A549 (cell line): Measurements from ENCODE around the gene CAPN9. TPM values are rescaled to one million over a fixed set of nuclear protein-coding genes. Genes with fewer than 3 reads are reported as not detected.

Experiments used
- ATAC-seq, 2 experiments: fragments of 200-7000 bp in 1 of 2; fragments of >200 bp in 1 of 2; cut with Nextera tagmentation in 1 of 2; cut with Tn5 transposase in 1 of 2; 3 replicates each; pipeline versions ENCODE4 v1.8.0 to v1.9.1; 2018 to 2020; ENCODE audit warnings: mild to moderate bottlenecking in 1 of 2, moderate library complexity in 1 of 2
- CTCF ChIA-PET: fragments of 300-600 bp; sonication (Branson Sonifier 250); formaldehyde crosslinking; extraction: SDS; loops from one replicate; lab custom pipeline; 2021; ENCODE audit warnings: antibody characterized with exemption, inconsistent platforms; lab: Yijun Ruan, JAX
- POLR2A ChIA-PET: fragments of 350-600 bp; formaldehyde crosslinking; extraction: SDS; loops from one replicate; lab custom pipeline; 2021; ENCODE audit warnings: antibody characterized with exemption, inconsistent platforms; lab: Yijun Ruan, JAX
- DNase-seq, 2 experiments: peaks; one replicate each; pipeline versions ENCODE4 v3.0.0 to v3.0.0-alpha.2; 2011 to 2016; ENCODE audit warnings: low read depth in 1 of 2, low spot score in 1 of 2
- FAIRE-seq: peaks from 2 replicates; lab custom pipeline; 2011; peaks lifted over from hg19 to GRCh38; lab: Jason Lieb, UNC
- H3K27ac ChIP-seq, 2 experiments: fragments of >200 bp; sonication (Bioruptor Twin); formaldehyde crosslinking; 3 replicates each; pipeline ENCODE4 v1.5.1; 2016 to 2017
- H3K4me1 ChIP-seq: fragments of >200 bp; sonication (Bioruptor Twin); formaldehyde crosslinking; 3 replicates; pipeline ENCODE4 v1.6.1; 2016
- H3K4me2 ChIP-seq: fragments of >200 bp; sonication (Bioruptor Twin); formaldehyde crosslinking; 3 replicates; pipeline ENCODE4 v1.6.1; 2016
- H3K4me3 ChIP-seq: fragments of >200 bp; sonication (Bioruptor Twin); formaldehyde crosslinking; 3 replicates; pipeline ENCODE4 v1.5.1; 2016
- H3K9me3 ChIP-seq: fragments of >200 bp; sonication (Bioruptor Twin); formaldehyde crosslinking; 3 replicates; pipeline ENCODE4 v1.6.1; 2016
- BHLHE40 ChIP-seq: IDR thresholded peaks from 2 replicates; pipeline ENCODE4 v1.6.1; 2012; ENCODE audit warnings: low read depth, low read length, inconsistent platforms
- CBX2 ChIP-seq: fragments of 200-600 bp; sonication (generic); IDR thresholded peaks from 2 replicates; pipeline ENCODE4 v1.6.1; 2016; ENCODE audit warnings: low read depth, mild to moderate bottlenecking, borderline replicate concordance
- CEBPB ChIP-seq, 2 experiments: fragments of >200 bp in 1 of 2; sonication (Bioruptor Twin) in 1 of 2; formaldehyde crosslinking in 1 of 2; IDR thresholded peaks; 2 replicates each; pipeline ENCODE4 v1.6.1; 2012 to 2016
- E2F6 ChIP-seq: IDR thresholded peaks from 2 replicates; pipeline ENCODE4 v1.6.1; 2012; ENCODE audit warnings: low read depth, borderline replicate concordance
- EHMT2 ChIP-seq: fragments of 200-600 bp; sonication (generic); IDR thresholded peaks from 2 replicates; pipeline ENCODE4 v1.6.1; 2016; ENCODE audit warnings: antibody characterized with exemption, low read depth, mild to moderate bottlenecking, moderate library complexity
- ESRRA ChIP-seq: fragments of 150-350 bp; IDR thresholded peaks from 2 replicates; pipeline ENCODE4 v1.6.1; 2014; ENCODE audit warnings: mild to moderate bottlenecking, low read length, borderline replicate concordance
- FOXS1 ChIP-seq: fragments of 250-450 bp; sonication (Bioruptor Pico); IDR thresholded peaks from 2 replicates; pipeline ENCODE4 v1.5.0; 2020; ENCODE audit warnings: mild to moderate bottlenecking, moderate library complexity
- HOXA7 ChIP-seq: fragments of 250-450 bp; sonication (Bioruptor Pico); IDR thresholded peaks from 2 replicates; pipeline ENCODE4 v1.5.0; 2020; ENCODE audit warnings: mild to moderate bottlenecking, moderate library complexity
- HOXB13 ChIP-seq: fragments of 250-450 bp; sonication (Bioruptor Pico); IDR thresholded peaks from 2 replicates; pipeline ENCODE4 v1.5.0; 2020; ENCODE audit warnings: low read depth, mild to moderate bottlenecking, moderate library complexity
- HOXB5 ChIP-seq: fragments of 250-450 bp; sonication (Bioruptor Pico); IDR thresholded peaks from 2 replicates; pipeline ENCODE4 v1.5.0; 2020; ENCODE audit warnings: mild to moderate bottlenecking, moderate library complexity
- JUN ChIP-seq, 2 experiments: fragments of >200 bp; sonication (Bioruptor Twin); formaldehyde crosslinking; IDR thresholded peaks; 2 replicates in 1 of 2; 3 replicates in 1 of 2; pipeline ENCODE4 v1.6.1; 2016 to 2017
- KDM1A ChIP-seq: fragments of 200-600 bp; sonication (generic); IDR thresholded peaks from 2 replicates; pipeline ENCODE4 v1.6.1; 2016; ENCODE audit warnings: low read depth, mild to moderate bottlenecking
- MAFK ChIP-seq: fragments of 450-650 bp; IDR thresholded peaks from 2 replicates; pipeline ENCODE4 v1.6.1; 2014; ENCODE audit not compliant: partially characterized antibody
- POLR2A ChIP-seq: IDR thresholded peaks from 2 replicates; pipeline ENCODE4 v1.6.1; 2012; ENCODE audit warnings: mild to moderate bottlenecking, low read length
- RAD21 ChIP-seq, 2 experiments: fragments of >200 bp in 1 of 2; sonication (Bioruptor Twin) in 1 of 2; formaldehyde crosslinking in 1 of 2; IDR thresholded peaks in 1 of 2; conservative IDR thresholded peaks in 1 of 2; 2 replicates in 1 of 2; 3 replicates in 1 of 2; pipeline ENCODE4 v1.6.1; 2012 to 2018; ENCODE audit warnings: inconsistent platforms in 1 of 2
- RARB ChIP-seq: fragments of 250-450 bp; sonication (Bioruptor Pico); IDR thresholded peaks from 2 replicates; pipeline ENCODE4 v1.8.0; 2021; ENCODE audit warnings: mild to moderate bottlenecking, moderate library complexity
- RCOR1 ChIP-seq: fragments of 150-350 bp; IDR thresholded peaks from 2 replicates; pipeline ENCODE4 v1.6.1; 2014; ENCODE audit warnings: antibody characterized with exemption, low read length, low read depth
- RNF2 ChIP-seq: fragments of 200-600 bp; sonication (generic); IDR thresholded peaks from 2 replicates; pipeline ENCODE4 v1.6.1; 2016; ENCODE audit warnings: low read depth, mild to moderate bottlenecking, antibody characterized with exemption, moderate library complexity, borderline replicate concordance
- SMC3 ChIP-seq: fragments of >200 bp; sonication (Bioruptor Twin); formaldehyde crosslinking; IDR thresholded peaks from 3 replicates; pipeline ENCODE4 v1.6.1; 2018; ENCODE audit warnings: inconsistent platforms
- TP53 ChIP-seq: fragments of 250-450 bp; sonication (Bioruptor Pico); IDR thresholded peaks from 2 replicates; pipeline ENCODE4 v1.5.0; 2021; ENCODE audit warnings: mild to moderate bottlenecking, moderate library complexity
- ZC3H11A ChIP-seq: fragments of 450-650 bp; IDR thresholded peaks from 2 replicates; pipeline ENCODE4 v1.6.1; 2014; ENCODE audit warnings: antibody characterized with exemption, mild to moderate bottlenecking
- ZFP36 ChIP-seq: fragments of 450-650 bp; IDR thresholded peaks from 2 replicates; pipeline ENCODE4 v1.6.1; 2014; ENCODE audit warnings: borderline replicate concordance; ENCODE audit not compliant: partially characterized antibody
- WGBS: methylation state at CpG from one replicate; pipeline ENCODE4 v1.1.6; 2017; ENCODE audit errors: missing lambda C conversion rate; 5-methylcytosine and 5-hydroxymethylcytosine counted together
- polyA plus RNA-seq, 4 experiments: library from polyadenylated mRNA; depleted of rRNA in 3 of 4; stranded (reverse); fragments of >200 nt; fragmentation: RNase III in 1 of 4; extraction: RNeasy Plus Mini Kit Qiagen cat#74134 plus additional on column Dnase treatment in 1 of 4; gene quantifications; 2 replicates in 3 of 4; 3 replicates in 1 of 4; pipeline ENCODE4 v1.2.3, GENCODE V29; 2011 to 2017
- TF ChIP-seq, protein P1 (sequence below): fragments of 200-600 bp; sonication (generic); IDR thresholded peaks from 2 replicates; pipeline ENCODE4 v1.6.1; 2016; ENCODE audit warnings: antibody characterized with exemption, mild to moderate bottlenecking, moderate library complexity

Gene CAPN9
- polyA plus RNA-seq, 2 of the 4 experiments (the other 2 are of a cell fraction), result not detected

- Histone ChIP-seq H3K27ac (no peak overlapping the region), H3K4me3 (no peak overlapping the region), H3K4me1 (no peaks in the 10 kb centered on the region), H3K4me2 (no peak overlapping the region), H3K9me3 (no peaks in the 10 kb centered on the region)
- no peak for TF ChIP-seq HOXB5 (CRISPR knock-in tag)
- TF ChIP-seq RNF2, result no peak
- TF ChIP-seq BHLHE40, result no peak
- TF ChIP-seq ZC3H11A, result no peak
- TF ChIP-seq MAFK, result no peak
- TF ChIP-seq RAD21 (conservative IDR thresholded peaks at IDR 0.05 in 1 of 2, IDR thresholded peaks at IDR 0.05 in 1 of 2), result no peak
- TF ChIP-seq EHMT2, result no peak
- TF ChIP-seq FOXS1, result no peak
- TF ChIP-seq HOXB13 (CRISPR knock-in tag), result no peak
- no peak for TF ChIP-seq POLR2A
- no peak for TF ChIP-seq RCOR1
- TF ChIP-seq ZFP36, result no peak
- no peak for TF ChIP-seq HOXA7
- TF ChIP-seq JUN (IDR thresholded peaks at IDR 0.05), result no peak
- no peak for DNase-seq
- FAIRE-seq, result no peak
- ChIA-PET CTCF (no interaction called here), POLR2A (no interaction called here)
- no peak for ATAC-seq
- 40% methylated on average over 4 of the region's 4 CpGs for WGBS
These were observed 47.1 kb upstream of the CAPN9 start for GRCh38 chr1:230700132-230700531.

DNA sequence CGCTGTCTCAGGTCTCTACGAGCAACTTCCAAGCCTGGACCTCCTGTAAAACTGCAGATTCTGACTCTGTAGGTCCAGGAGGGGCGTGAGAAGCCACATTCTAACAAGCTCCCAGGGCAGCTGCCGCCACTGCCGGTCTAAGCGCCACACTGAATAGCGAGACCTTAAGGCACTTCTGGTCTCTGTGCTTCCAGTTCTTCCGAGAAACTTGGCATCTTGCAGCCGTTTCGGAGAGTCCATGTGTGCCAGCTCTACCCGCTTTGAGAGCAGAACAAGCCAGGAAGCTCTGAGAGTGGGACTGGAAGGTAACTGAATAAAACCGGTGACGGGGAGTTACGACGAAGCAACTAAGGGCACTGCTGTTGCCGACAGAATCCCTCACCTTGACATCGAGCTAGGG lies 45.8 kb upstream of the CAPN9 start:
- no peak for TF ChIP-seq SMC3
- Histone ChIP-seq H3K4me2 (no peak overlapping the region), H3K9me3 (no peaks in the 10 kb centered on the region), H3K27ac (no peak overlapping the region), H3K4me3 (no peak overlapping the region), H3K4me1 (no peaks in the 10 kb centered on the region)
- ChIA-PET POLR2A (no interaction called here), CTCF (interaction anchor here (1.3 kb wide), 1 partner anchor 16 kb away, joined by 3 read pairs; no protein-coding TSS in a partner anchor)
- no peak for FAIRE-seq
- no peak for ATAC-seq
- 84% methylated on average over 16 of the region's 17 CpGs for WGBS
- DNase-seq, result no peak

- Histone ChIP-seq H3K4me1 (no peaks in the 10 kb centered on the region), H3K4me2 (no peak overlapping the region), H3K27ac (no peak overlapping the region), H3K9me3 (no peaks in the 10 kb centered on the region), H3K4me3 (no peak overlapping the region)
- no peak for ATAC-seq
- no peak for FAIRE-seq
- POLR2A ChIA-PET, result no interaction called here
- TF ChIP-seq BHLHE40, result no peak
- no peak for TF ChIP-seq ESRRA
- no peak for TF ChIP-seq KDM1A
- TF ChIP-seq RNF2, result no peak
- TF ChIP-seq CBX2, result no peak
- TF ChIP-seq E2F6, result no peak
- no peak for TF ChIP-seq ZFP36
- TF ChIP-seq RAD21 (conservative IDR thresholded peaks at IDR 0.05 in 1 of 2, IDR thresholded peaks at IDR 0.05 in 1 of 2), result no peak
- TF ChIP-seq RARB (CRISPR knock-in tag), result no peak
- TF ChIP-seq, protein P1, sequence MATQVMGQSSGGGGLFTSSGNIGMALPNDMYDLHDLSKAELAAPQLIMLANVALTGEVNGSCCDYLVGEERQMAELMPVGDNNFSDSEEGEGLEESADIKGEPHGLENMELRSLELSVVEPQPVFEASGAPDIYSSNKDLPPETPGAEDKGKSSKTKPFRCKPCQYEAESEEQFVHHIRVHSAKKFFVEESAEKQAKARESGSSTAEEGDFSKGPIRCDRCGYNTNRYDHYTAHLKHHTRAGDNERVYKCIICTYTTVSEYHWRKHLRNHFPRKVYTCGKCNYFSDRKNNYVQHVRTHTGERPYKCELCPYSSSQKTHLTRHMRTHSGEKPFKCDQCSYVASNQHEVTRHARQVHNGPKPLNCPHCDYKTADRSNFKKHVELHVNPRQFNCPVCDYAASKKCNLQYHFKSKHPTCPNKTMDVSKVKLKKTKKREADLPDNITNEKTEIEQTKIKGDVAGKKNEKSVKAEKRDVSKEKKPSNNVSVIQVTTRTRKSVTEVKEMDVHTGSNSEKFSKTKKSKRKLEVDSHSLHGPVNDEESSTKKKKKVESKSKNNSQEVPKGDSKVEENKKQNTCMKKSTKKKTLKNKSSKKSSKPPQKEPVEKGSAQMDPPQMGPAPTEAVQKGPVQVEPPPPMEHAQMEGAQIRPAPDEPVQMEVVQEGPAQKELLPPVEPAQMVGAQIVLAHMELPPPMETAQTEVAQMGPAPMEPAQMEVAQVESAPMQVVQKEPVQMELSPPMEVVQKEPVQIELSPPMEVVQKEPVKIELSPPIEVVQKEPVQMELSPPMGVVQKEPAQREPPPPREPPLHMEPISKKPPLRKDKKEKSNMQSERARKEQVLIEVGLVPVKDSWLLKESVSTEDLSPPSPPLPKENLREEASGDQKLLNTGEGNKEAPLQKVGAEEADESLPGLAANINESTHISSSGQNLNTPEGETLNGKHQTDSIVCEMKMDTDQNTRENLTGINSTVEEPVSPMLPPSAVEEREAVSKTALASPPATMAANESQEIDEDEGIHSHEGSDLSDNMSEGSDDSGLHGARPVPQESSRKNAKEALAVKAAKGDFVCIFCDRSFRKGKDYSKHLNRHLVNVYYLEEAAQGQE, result no peak
- TF ChIP-seq TP53, result no peak
- TF ChIP-seq CEBPB (IDR thresholded peaks at IDR 0.05), result no peak
- no peak for TF ChIP-seq MAFK
- no peak for DNase-seq
- CTCF ChIA-PET, result interaction anchor here (0.9 to 1.3 kb wide), 2 partner anchors 15 to 71 kb away, joined by 3 read pairs; no protein-coding TSS in a partner anchor
- 76% methylated on average over 19 of the region's 19 CpGs for WGBS
These were observed 45.1 kb upstream of the CAPN9 start for GRCh38 chr1:230701895-230702768.
